Prostate gland (tissue), 2 donors: ENCODE results near the gene RPL35.

Source experiments
- POLR2AphosphoS5 ChIP-seq: sonication (generic); formaldehyde crosslinking; IDR thresholded peaks from one replicate; pipeline ENCODE4 v1.6.1; 2017; ENCODE audit warnings: antibody characterized with exemption
- TF ChIP-seq, protein P1 (sequence below), 4 experiments: fragments of 200-600 bp in 2 of 4; fragments of 450-650 bp in 2 of 4; sonication (generic) in 2 of 4; IDR thresholded peaks; 1 replicate in 3 of 4; 2 replicates in 1 of 4; pipeline ENCODE4 v1.5.1; 2016 to 2019; ENCODE audit warnings: antibody characterized with exemption in 4 of 4, mild to moderate bottlenecking in 2 of 4, moderate library complexity in 2 of 4

DNA sequence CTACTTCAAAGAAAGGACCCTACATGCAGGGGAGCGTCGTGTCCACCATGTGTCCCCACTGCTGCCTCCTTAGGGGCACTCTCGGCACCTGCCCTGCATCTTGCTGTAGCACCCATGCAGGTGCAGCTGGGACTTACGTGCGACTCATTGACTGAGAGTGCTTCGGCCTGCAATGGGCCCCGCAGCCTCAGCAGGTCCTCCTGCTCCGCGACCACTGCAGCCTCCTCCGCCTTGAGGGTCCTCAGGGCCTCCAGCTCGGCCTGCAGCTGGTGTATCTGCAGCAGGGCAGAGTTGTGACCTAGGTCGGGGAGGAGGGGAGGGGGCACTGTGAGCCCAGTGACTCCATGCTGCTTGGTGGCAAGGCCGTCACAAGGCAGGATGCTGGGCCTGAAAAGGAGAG lies 27.2 kb upstream of the RPL35 start:
- no peak for TF ChIP-seq POLR2AphosphoS5
- TF ChIP-seq, protein P1, sequence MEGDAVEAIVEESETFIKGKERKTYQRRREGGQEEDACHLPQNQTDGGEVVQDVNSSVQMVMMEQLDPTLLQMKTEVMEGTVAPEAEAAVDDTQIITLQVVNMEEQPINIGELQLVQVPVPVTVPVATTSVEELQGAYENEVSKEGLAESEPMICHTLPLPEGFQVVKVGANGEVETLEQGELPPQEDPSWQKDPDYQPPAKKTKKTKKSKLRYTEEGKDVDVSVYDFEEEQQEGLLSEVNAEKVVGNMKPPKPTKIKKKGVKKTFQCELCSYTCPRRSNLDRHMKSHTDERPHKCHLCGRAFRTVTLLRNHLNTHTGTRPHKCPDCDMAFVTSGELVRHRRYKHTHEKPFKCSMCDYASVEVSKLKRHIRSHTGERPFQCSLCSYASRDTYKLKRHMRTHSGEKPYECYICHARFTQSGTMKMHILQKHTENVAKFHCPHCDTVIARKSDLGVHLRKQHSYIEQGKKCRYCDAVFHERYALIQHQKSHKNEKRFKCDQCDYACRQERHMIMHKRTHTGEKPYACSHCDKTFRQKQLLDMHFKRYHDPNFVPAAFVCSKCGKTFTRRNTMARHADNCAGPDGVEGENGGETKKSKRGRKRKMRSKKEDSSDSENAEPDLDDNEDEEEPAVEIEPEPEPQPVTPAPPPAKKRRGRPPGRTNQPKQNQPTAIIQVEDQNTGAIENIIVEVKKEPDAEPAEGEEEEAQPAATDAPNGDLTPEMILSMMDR (IDR thresholded peaks at IDR 0.05): no peak
